Adipose tissue (tissue), 3 donors: Measurements from ENCODE around the gene COL24A1. TPM values are rescaled to one million over a fixed set of nuclear protein-coding genes. Genes with fewer than 3 reads are reported as not detected.
"Not testable (repeated sequence)": the region's sequence is repeated elsewhere in the genome, so short reads cannot be mapped to it uniquely, and the experiment has no call there.

ENCODE experiments used
- H3K27ac ChIP-seq: one replicate; pipeline ENCODE4 v1.5.1; 2013; ENCODE audit warnings: low read depth, low read length
- WGBS, 3 donors: extraction: QIAGEN DNeasy Blood & Tissue Kit; methylation state at CpG; one replicate each; pipeline ENCODE4 v1.1.7; 2013; 5-methylcytosine and 5-hydroxymethylcytosine counted together
- polyA plus RNA-seq, 3 donors: library from polyadenylated mRNA; stranded (reverse); fragments of 200-250 nt; gene quantifications; one replicate each; pipeline ENCODE4 v1.2.3, GENCODE V29; 2013
- donor health status: healthy with polysubstance abuse.
- donor health status: Bipolar disorder and iron deficiency.
- donor health status: healthy.

Gene COL24A1
- polyA plus RNA-seq, 3 donors: 0.01 to 0.09 TPM; not detected in 1

DNA sequence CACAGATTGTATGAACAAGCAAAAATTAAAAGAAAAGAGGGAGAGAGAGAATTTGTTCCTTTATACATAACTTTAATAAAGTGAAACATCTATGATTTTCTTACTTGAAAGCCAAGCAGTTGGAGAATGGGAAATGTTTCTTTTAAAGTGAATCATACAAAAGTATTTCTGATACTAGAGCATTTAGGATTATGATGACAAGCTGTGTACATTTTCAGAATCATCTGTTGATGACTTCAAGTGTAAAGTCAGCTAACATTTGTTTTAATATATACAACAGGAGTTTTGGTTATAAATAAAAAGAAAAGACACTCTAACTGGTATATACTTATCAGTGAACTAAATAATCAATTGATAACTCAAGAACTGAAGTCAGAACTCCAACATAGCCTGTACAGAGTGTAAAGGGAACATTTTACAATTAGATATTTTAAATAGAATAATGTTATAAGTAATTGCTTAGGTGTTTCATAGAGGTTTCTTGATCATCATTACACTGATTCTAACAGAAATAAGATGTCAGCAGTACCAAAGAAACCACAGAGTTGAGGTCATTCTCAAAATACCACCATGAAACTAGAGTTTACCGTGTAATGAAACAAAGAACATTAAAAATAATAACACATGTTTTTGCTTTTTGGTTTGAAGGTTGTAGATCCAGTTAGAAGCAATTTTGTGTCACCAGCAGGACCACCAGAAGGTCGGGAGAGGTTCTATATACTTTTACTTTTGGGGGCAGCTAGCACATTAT is 103.4 kb downstream of the COL24A1 start:
- WGBS, 3 donors: 76 to 84% (median 77%) methylated on average over 2 of the region's 2 CpGs
- H3K27ac ChIP-seq: no peak overlapping the region

GRCh38 chr1:86035101-86035500 is 121.5 kb downstream of the COL24A1 start:
- WGBS, 3 donors: 65 to 77% (median 69%) methylated on average over 1 of the region's 1 CpG
- no peak overlapping the region for H3K27ac ChIP-seq

DNA sequence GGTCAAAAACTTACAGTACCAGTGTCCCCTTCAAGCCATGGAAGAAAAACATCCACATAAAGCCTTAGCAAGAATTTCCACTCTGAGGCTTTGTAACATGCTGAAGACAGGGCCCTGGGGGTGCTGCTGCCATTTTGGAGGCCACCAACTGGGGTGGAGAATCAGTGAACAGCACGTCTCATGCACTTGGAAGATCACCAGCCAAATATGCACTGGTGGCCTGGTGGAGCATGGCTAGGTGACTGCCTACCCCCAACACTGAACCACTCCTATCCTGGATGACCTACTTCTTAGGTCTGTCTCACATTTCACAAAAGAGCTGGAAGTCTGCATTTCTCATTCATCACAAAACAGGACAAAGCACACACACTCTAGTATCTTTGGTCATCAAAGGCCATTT is 126.4 kb downstream of the COL24A1 start:
- 62 to 95% (median 84%) methylated on average over 1 of the region's 1 CpG for WGBS, 3 donors

GRCh38 chr1:86018283-86018923 is 138.2 kb downstream of the COL24A1 start:
- WGBS, 3 donors: 27 to 44% (median 44%) methylated on average over 2 of the region's 2 CpGs

More for the DNA sequence above, 126.4 kb downstream of the COL24A1 start:
- H3K27ac ChIP-seq: no peak overlapping the region

DNA sequence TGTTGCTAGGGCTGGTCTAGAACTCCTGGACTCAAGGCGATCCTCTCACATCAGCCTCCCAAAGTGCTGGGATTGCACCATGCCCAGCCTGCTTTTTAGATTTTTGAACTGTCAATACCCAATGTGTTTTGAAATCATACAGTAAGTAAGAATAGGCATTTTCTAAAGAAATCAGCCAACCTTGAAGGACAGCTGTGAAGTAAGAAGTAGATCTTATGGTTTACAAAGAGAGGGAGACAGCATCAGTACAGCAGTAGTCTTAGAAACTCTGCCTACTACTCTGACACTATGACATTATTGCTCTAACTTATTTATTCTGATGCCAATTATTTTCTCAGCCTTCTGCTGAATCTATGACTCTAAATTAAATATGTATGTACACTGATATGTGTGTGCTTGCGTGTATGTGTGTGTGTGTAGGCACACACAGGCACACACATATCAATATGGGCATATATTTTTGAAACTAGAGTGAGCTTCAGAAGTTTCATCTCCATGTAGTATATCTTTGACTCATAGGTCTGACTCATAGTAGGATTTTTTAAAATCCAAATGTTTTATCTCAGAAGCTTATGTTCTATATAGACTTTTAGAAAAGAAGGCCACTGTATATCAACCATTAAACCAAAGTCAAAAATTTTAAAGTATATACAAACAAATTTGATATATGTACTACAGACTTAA is 140.4 kb downstream of the COL24A1 start:
- 65 to 96% (median 96%) methylated on average over 2 of the region's 2 CpGs for WGBS, 3 donors
- H3K27ac ChIP-seq: no peak overlapping the region

More at GRCh38 chr1:86018283-86018923, 138.2 kb downstream of the COL24A1 start:
- H3K27ac ChIP-seq: no peak overlapping the region

GRCh38 chr1:86015375-86015774 is 141.2 kb downstream of the COL24A1 start:
- 90 to 97% (median 95%) methylated on average over 1 of the region's 1 CpG for WGBS, 3 donors
- H3K27ac ChIP-seq: no peak overlapping the region

- WGBS, 3 donors: 52 to 84% (median 76%) methylated on average over 1 of the region's 1 CpG
- H3K27ac ChIP-seq: no peak overlapping the region
These were observed 156.0 kb downstream of the COL24A1 start for GRCh38 chr1:86000601-86001000.

DNA sequence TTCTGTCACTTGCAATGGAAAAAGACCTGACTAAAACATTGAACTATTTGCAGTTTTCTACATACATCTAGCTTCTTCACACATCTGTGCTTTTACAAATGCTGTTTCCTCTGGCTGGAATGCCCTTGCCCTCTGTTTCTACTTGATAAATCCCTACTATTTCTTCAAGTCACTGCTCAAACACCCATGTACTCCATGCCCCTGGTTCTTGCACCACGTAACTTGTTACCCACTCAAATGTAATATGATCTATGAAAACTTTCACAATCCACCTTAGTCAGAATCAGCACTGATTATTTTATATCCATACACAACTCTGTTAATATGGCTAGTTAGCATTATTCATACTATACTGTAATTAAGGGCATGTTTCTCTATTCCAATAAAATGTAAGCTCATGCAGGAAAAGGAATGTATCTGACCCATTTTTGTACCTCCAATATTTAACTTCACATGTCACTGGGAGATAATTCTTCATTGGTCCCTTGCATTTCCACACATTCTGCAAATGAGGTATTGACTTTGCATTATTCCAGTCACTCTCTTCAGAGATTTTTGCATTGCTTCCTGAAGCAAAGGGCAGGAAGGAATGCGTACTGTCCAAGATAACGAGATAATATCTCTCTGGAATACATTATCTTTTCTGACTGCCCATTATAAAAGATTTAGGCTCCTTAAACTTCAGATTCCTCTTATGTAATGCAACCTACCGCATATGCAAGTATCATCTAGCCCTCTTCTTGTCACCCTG is 158.3 kb downstream of the COL24A1 start:
- 65 to 87% (median 79%) methylated on average over 4 of the region's 4 CpGs for WGBS, 3 donors
- H3K27ac ChIP-seq: no peak overlapping the region

DNA sequence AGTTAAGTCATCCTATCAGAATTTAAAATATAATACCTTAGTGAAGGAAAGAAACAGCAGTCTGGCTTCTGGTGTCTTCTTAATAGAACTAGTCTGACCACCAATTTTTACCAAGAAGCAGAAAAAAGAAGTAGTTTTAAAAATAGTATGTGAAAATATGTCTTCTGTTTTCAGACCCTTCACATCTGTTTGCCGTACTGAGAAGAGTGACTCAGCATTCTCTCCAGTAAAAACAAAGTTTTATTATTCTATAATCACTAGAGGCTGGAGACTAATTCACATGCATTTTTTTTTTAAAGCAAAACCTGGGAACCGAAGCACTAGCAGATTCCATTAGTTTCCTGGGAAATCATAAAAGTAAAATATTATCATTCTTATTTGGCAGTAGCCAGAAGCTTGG is 163.8 kb downstream of the COL24A1 start:
- 12 to 17% (median 14%) methylated on average over 2 of the region's 2 CpGs for WGBS, 3 donors

GRCh38 chr1:85991261-85991660 is 165.3 kb downstream of the COL24A1 start:
- no peak overlapping the region for H3K27ac ChIP-seq
- 69 to 83% (median 71%) methylated on average over 1 of the region's 1 CpG for WGBS, 3 donors

More for the DNA sequence above, 163.8 kb downstream of the COL24A1 start:
- H3K27ac ChIP-seq: no peak overlapping the region

DNA sequence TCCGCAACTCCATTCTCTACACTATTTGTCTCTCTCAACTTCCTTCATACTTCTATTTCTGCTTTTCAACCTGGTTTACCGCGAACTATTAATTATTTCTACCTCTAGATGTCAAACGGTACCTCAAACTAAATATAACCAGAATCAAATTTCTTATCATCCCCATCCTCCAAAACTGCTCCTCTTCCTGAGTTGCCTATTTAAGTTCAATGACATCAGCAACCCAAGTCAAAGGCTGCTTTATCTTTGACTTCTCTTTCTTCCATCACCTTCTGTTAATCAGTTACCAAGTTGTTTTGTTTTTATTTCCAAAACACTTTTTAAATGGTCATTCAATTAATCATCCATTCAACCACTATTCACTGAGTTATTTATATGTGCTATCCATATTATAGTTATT is 171.9 kb downstream of the COL24A1 start:
- WGBS, 3 donors: 47 to 66% (median 61%) methylated on average over 4 of the region's 4 CpGs
- no peak overlapping the region for H3K27ac ChIP-seq

GRCh38 chr1:85983316-85983715 is 173.3 kb downstream of the COL24A1 start:
- H3K27ac ChIP-seq: no peak overlapping the region
- WGBS, 3 donors: 54 to 57% (median 57%) methylated on average over 1 of the region's 1 CpG

- 77 to 81% (median 80%) methylated on average over 4 of the region's 4 CpGs for WGBS, 3 donors
These were observed 179.9 kb downstream of the COL24A1 start for GRCh38 chr1:85976516-85977205.

GRCh38 chr1:85975912-85976371 is 180.6 kb downstream of the COL24A1 start:
- 54 to 70% (median 64%) methylated on average over 5 of the region's 5 CpGs for WGBS, 3 donors
- no peak overlapping the region for H3K27ac ChIP-seq

More at GRCh38 chr1:85976516-85977205, 179.9 kb downstream of the COL24A1 start:
- no peak overlapping the region for H3K27ac ChIP-seq

DNA sequence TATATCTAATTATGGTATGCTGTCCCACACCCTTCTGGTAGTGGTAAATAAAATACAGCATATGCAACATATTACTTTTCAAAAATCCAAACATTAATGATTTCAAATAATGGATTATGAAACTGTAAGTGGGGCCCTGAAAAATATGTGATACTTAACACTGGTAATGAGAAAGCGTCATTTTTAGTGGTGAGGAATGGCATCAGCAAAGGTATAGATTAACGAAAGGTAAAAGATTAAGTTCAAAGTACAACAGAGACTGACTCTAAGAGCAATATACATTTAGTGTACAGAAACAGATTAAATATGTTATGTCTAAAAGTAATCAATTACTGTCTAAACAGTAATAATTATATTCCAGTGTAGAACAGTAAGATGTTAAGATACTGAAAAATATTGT is 194.1 kb downstream of the COL24A1 start:
- H3K27ac ChIP-seq: no peak overlapping the region
- WGBS, 3 donors: 61 to 95% (median 94%) methylated on average over 2 of the region's 2 CpGs

- WGBS, 3 donors: 66 to 83% (median 78%) methylated on average over 2 of the region's 2 CpGs
- H3K27ac ChIP-seq: no peak overlapping the region
These were observed 198.8 kb downstream of the COL24A1 start for GRCh38 chr1:85957760-85958159.

DNA sequence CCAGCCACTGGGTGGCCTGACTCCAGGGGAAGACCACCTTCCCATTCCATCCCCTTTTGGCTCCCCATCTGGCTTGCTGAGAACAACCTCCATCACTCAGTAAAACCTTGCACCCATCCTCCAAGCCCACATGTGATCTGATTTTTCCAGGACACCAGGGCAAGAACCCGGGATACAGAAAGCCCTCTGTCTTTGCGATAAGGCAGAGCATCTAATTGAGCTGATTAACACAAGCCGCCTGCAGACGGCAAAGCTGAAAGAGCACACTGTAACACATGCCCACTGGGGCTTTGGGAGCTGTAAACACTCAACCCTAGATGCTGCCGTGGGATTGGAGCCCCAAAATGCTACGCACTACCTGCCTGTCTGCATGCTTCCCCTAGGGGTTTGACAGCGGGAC is 201.4 kb downstream of the COL24A1 start:
- not testable (repeated sequence) for H3K27ac ChIP-seq
- WGBS, 3 donors: 77 to 91% (median 89%) methylated on average over 7 of the region's 7 CpGs

GRCh38 chr1:85952460-85952859 is 204.1 kb downstream of the COL24A1 start:
- WGBS, 3 donors: 10 to 35% (median 35%) methylated on average over 3 of the region's 3 CpGs
- no peak overlapping the region for H3K27ac ChIP-seq
